Measurements from ENCODE around the gene ZGRF1. TPM values are rescaled to one million over a fixed set of nuclear protein-coding genes. Genes with fewer than 3 reads are reported as not detected.
"Not testable (repeated sequence)": the region's sequence is repeated elsewhere in the genome, so short reads cannot be mapped to it uniquely, and the experiment has no call there.

Gene ZGRF1
- 10 to 100 TPM; 47.0 to 48.3 TPM for total RNA-seq

- ChIA-PET POLR2A (no interaction called here), CTCF (interaction anchor here (0.8 to 2.3 kb wide), 8 partner anchors 11 to 301 kb away, joined by 3 to 13 read pairs (median 5); no protein-coding TSS in a partner anchor)
- H3K4me3 Mint-ChIP-seq = no peak within 1 kb of the TSS
- H3K27ac Mint-ChIP-seq = peak within 1 kb of the TSS; percentile 79
- peaks cover 31% of the 10 kb centered on the region for H3K4me1 Mint-ChIP-seq (ENCODE audit: low read depth)
- no peaks in the 10 kb centered on the region for H3K9me3 Mint-ChIP-seq (ENCODE audit: insufficient read depth)
- DNase-seq = peak; percentile 99
- H3K27me3 Mint-ChIP-seq (ENCODE audit: low read depth) = no peaks in the 10 kb centered on the region
- peaks cover 11% of the 10 kb centered on the region for H3K36me3 Mint-ChIP-seq (ENCODE audit: low read depth)
- ATAC-seq = peak; percentile 94
These were observed at the start of gene ZGRF1, which contains the start of gene LARP7 for GRCh38 chr4:112636688-112637551. Gene ZGRF1, minus strand, starts transcription at chr4:112636909. Its CDS starts 3,733 bp downstream, at chr4:112633176. Gene LARP7, plus strand, starts transcription at chr4:112637143. Its CDS starts 7,527 bp downstream, at chr4:112644670.

GRCh38 chr4:112680996-112681395 is 44.3 kb upstream of the ZGRF1 start:
- no peak overlapping the region for H3K4me3 Mint-ChIP-seq
- no peak overlapping the region for H3K27ac Mint-ChIP-seq
- H3K9me3 Mint-ChIP-seq (ENCODE audit: insufficient read depth) = no peaks in the 10 kb centered on the region
- ATAC-seq (no peak), DNase-seq (no peak)
- ChIA-PET CTCF (no interaction called here), POLR2A (no interaction called here)
- peaks cover 2% of the 10 kb centered on the region for H3K27me3 Mint-ChIP-seq (ENCODE audit: low read depth)
- no peaks in the 10 kb centered on the region for H3K4me1 Mint-ChIP-seq (ENCODE audit: low read depth)
- H3K36me3 Mint-ChIP-seq (ENCODE audit: low read depth) = no peaks in the 10 kb centered on the region

GRCh38 chr4:112677519-112678091 is 40.9 kb upstream of the ZGRF1 start:
- DNase-seq = no peak
- H3K27me3 Mint-ChIP-seq (ENCODE audit: low read depth) = peaks cover 2% of the 10 kb centered on the region
- no peaks in the 10 kb centered on the region for H3K9me3 Mint-ChIP-seq (ENCODE audit: insufficient read depth)

GRCh38 chr4:112674376-112674775 is 37.7 kb upstream of the ZGRF1 start:
- ChIA-PET CTCF (interaction anchor here (0.5 kb wide), 1 partner anchor 49 kb away, joined by 3 read pairs; no protein-coding TSS in a partner anchor), POLR2A (no interaction called here)
- Mint-ChIP-seq H3K4me1 (ENCODE audit: low read depth) (no peaks in the 10 kb centered on the region), H3K27me3 (ENCODE audit: low read depth) (no peaks in the 10 kb centered on the region), H3K36me3 (ENCODE audit: low read depth) (no peaks in the 10 kb centered on the region), H3K27ac (no peak overlapping the region), H3K9me3 (ENCODE audit: insufficient read depth) (no peaks in the 10 kb centered on the region), H3K4me3 (no peak overlapping the region)
- DNase-seq (no peak), ATAC-seq (no peak)

More at GRCh38 chr4:112677519-112678091, 40.9 kb upstream of the ZGRF1 start:
- POLR2A ChIA-PET = no interaction called here
- H3K36me3 Mint-ChIP-seq (ENCODE audit: low read depth) = no peaks in the 10 kb centered on the region
- CTCF ChIA-PET = no interaction called here
- H3K4me3 Mint-ChIP-seq = no peak overlapping the region
- ATAC-seq = no peak
- H3K4me1 Mint-ChIP-seq (ENCODE audit: low read depth) = no peaks in the 10 kb centered on the region
- no peak overlapping the region for H3K27ac Mint-ChIP-seq

- Mint-ChIP-seq H3K27ac (no peak overlapping the region), H3K4me3 (no peak overlapping the region), H3K27me3 (ENCODE audit: low read depth) (no peaks in the 10 kb centered on the region), H3K4me1 (ENCODE audit: low read depth) (no peaks in the 10 kb centered on the region), H3K9me3 (ENCODE audit: insufficient read depth) (no peaks in the 10 kb centered on the region), H3K36me3 (ENCODE audit: low read depth) (no peaks in the 10 kb centered on the region)
- no peak for ATAC-seq
- POLR2A ChIA-PET = no interaction called here
- DNase-seq = no peak
- CTCF ChIA-PET = interaction anchor here (0.5 to 0.9 kb wide), 2 partner anchors 49 to 90 kb away, joined by 3 read pairs; no protein-coding TSS in a partner anchor
These were observed 37.0 kb upstream of the ZGRF1 start for GRCh38 chr4:112673686-112674085.

GRCh38 chr4:112673076-112673475 is 36.4 kb upstream of the ZGRF1 start:
- Mint-ChIP-seq H3K9me3 (ENCODE audit: insufficient read depth) (no peaks in the 10 kb centered on the region), H3K4me1 (ENCODE audit: low read depth) (no peaks in the 10 kb centered on the region), H3K27ac (no peak overlapping the region), H3K4me3 (no peak overlapping the region), H3K36me3 (ENCODE audit: low read depth) (no peaks in the 10 kb centered on the region), H3K27me3 (ENCODE audit: low read depth) (no peaks in the 10 kb centered on the region)
- ChIA-PET POLR2A (no interaction called here), CTCF (interaction anchor here (0.6 to 0.9 kb wide), 2 partner anchors 25 to 90 kb away, joined by 3 read pairs; no protein-coding TSS in a partner anchor)
- ATAC-seq (no peak), DNase-seq (no peak)

- no peak overlapping the region for H3K4me3 Mint-ChIP-seq
- no peaks in the 10 kb centered on the region for H3K9me3 Mint-ChIP-seq (ENCODE audit: insufficient read depth)
- no peaks in the 10 kb centered on the region for H3K36me3 Mint-ChIP-seq (ENCODE audit: low read depth)
- ChIA-PET CTCF (no interaction called here), POLR2A (no interaction called here)
- H3K27me3 Mint-ChIP-seq (ENCODE audit: low read depth) = no peaks in the 10 kb centered on the region
- no peak for DNase-seq
- ATAC-seq = no peak
- H3K27ac Mint-ChIP-seq = no peak overlapping the region
- no peaks in the 10 kb centered on the region for H3K4me1 Mint-ChIP-seq (ENCODE audit: low read depth)
These were observed 31.4 kb upstream of the ZGRF1 start for GRCh38 chr4:112668131-112668530.

GRCh38 chr4:112664611-112665010 is 27.9 kb upstream of the ZGRF1 start:
- Mint-ChIP-seq H3K4me1 (ENCODE audit: low read depth) (no peaks in the 10 kb centered on the region), H3K27me3 (ENCODE audit: low read depth) (no peaks in the 10 kb centered on the region), H3K9me3 (ENCODE audit: insufficient read depth) (no peaks in the 10 kb centered on the region), H3K4me3 (no peak overlapping the region), H3K36me3 (ENCODE audit: low read depth) (no peaks in the 10 kb centered on the region), H3K27ac (no peak overlapping the region)
- ChIA-PET CTCF (no interaction called here), POLR2A (no interaction called here)
- DNase-seq (no peak), ATAC-seq (no peak)

- peaks cover 34% of the 10 kb centered on the region for H3K36me3 Mint-ChIP-seq (ENCODE audit: low read depth)
- H3K9me3 Mint-ChIP-seq (ENCODE audit: insufficient read depth); DNase-seq; H3K4me1 Mint-ChIP-seq (ENCODE audit: low read depth); H3K27ac Mint-ChIP-seq; H3K4me3 Mint-ChIP-seq; H3K27me3 Mint-ChIP-seq (ENCODE audit: low read depth); POLR2A ChIA-PET; ATAC-seq: not testable (repeated sequence)
- CTCF ChIA-PET = interaction anchor here (1.2 to 3.7 kb wide), 3 partner anchors 15 to 109 kb away, joined by 3 to 13 read pairs (median 5); no protein-coding TSS in a partner anchor
These were observed 19.4 kb upstream of the ZGRF1 start for GRCh38 chr4:112656115-112656514.

- Mint-ChIP-seq H3K9me3 (ENCODE audit: insufficient read depth) (no peaks in the 10 kb centered on the region), H3K36me3 (ENCODE audit: low read depth) (peaks cover 36% of the 10 kb centered on the region), H3K4me3 (no peak overlapping the region), H3K27me3 (ENCODE audit: low read depth) (no peaks in the 10 kb centered on the region), H3K27ac (no peak overlapping the region), H3K4me1 (ENCODE audit: low read depth) (no peaks in the 10 kb centered on the region)
- DNase-seq (no peak), ATAC-seq (no peak)
- ChIA-PET POLR2A (no interaction called here), CTCF (interaction anchor here (0.8 to 3.7 kb wide), 3 partner anchors 9 to 110 kb away, joined by 3 to 13 read pairs (median 5); no protein-coding TSS in a partner anchor)
These were observed 18.6 kb upstream of the ZGRF1 start for GRCh38 chr4:112655270-112655669.

- POLR2A ChIA-PET = no interaction called here
- no peaks in the 10 kb centered on the region for H3K9me3 Mint-ChIP-seq (ENCODE audit: insufficient read depth)
These were observed 15.5 kb upstream of the ZGRF1 start for GRCh38 chr4:112652216-112652615.

GRCh38 chr4:112651641-112652040 is 14.9 kb upstream of the ZGRF1 start:
- ChIA-PET CTCF (interaction anchor here (1.6 kb wide), 1 partner anchor 127 kb away, joined by 3 read pairs; no protein-coding TSS in a partner anchor), POLR2A (no interaction called here)
- DNase-seq (no peak), ATAC-seq (no peak)
- Mint-ChIP-seq H3K27ac (no peak overlapping the region), H3K4me3 (no peak overlapping the region), H3K9me3 (ENCODE audit: insufficient read depth) (no peaks in the 10 kb centered on the region), H3K27me3 (ENCODE audit: low read depth) (no peaks in the 10 kb centered on the region), H3K36me3 (ENCODE audit: low read depth) (peaks cover 40% of the 10 kb centered on the region), H3K4me1 (ENCODE audit: low read depth) (no peaks in the 10 kb centered on the region)

More at GRCh38 chr4:112652216-112652615, 15.5 kb upstream of the ZGRF1 start:
- peaks cover 37% of the 10 kb centered on the region for H3K36me3 Mint-ChIP-seq (ENCODE audit: low read depth)
- no peak for DNase-seq
- no peak overlapping the region for H3K27ac Mint-ChIP-seq
- H3K27me3 Mint-ChIP-seq (ENCODE audit: low read depth) = no peaks in the 10 kb centered on the region
- H3K4me3 Mint-ChIP-seq = no peak overlapping the region
- CTCF ChIA-PET = interaction anchor here (1.6 kb wide), 1 partner anchor 128 kb away, joined by 3 read pairs; no protein-coding TSS in a partner anchor
- ATAC-seq = no peak
- no peaks in the 10 kb centered on the region for H3K4me1 Mint-ChIP-seq (ENCODE audit: low read depth)
